Body of pancreas (tissue), 4 donors: ENCODE results near the gene DNAAF6. TPM values are rescaled to one million over a fixed set of nuclear protein-coding genes. Genes with fewer than 3 reads are reported as not detected.
"Not testable (repeated sequence)": the region's sequence is repeated elsewhere in the genome, so short reads cannot be mapped to it uniquely, and the experiment has no call there.

Experiments used
- ATAC-seq: fragments of 150-250 bp; one replicate; pipeline ENCODE4 v1.9.1; 2016
- DNase-seq, 4 donors: peaks; one replicate each; pipeline ENCODE4 v3.0.0-alpha.2; 2019
- H3K27ac ChIP-seq, 4 donors: fragments of 200-600 bp; sonication (generic); 1 replicate in 3 of 4; 2 replicates in 1 of 4; pipeline versions ENCODE4 v1.5.1 to v1.6.1; 2016 to 2019; ENCODE audit warnings: mild to moderate bottlenecking in 1 of 4, mixed read lengths in 1 of 4, moderate library complexity in 1 of 4
- H3K27me3 ChIP-seq, 2 donors: fragments of 200-600 bp; sonication (generic); one replicate each; pipeline ENCODE4 v1.6.0; 2016; ENCODE audit warnings: mild to moderate bottlenecking in 1 of 2
- H3K36me3 ChIP-seq, 2 donors: fragments of 200-600 bp; sonication (generic); replicated peaks in 1 of 2; 2 replicates each; pipeline ENCODE4 v1.5.1; 2016; ENCODE audit warnings: low read depth in 2 of 2; ENCODE audit not compliant: insufficient read depth in 1 of 2
- H3K4me1 ChIP-seq: fragments of 200-600 bp; sonication (generic); one replicate; pipeline ENCODE4 v1.6.0; 2016
- H3K4me3 ChIP-seq, 2 donors: fragments of 200-600 bp; sonication (generic); 1 replicate in 1 of 2; 2 replicates in 1 of 2; pipeline ENCODE4 v1.5.1; 2016 to 2019
- H3K9me3 ChIP-seq, 3 donors: fragments of 200-600 bp; sonication (generic); 1 replicate in 2 of 3; 2 replicates in 1 of 3; pipeline ENCODE4 v1.5.1; 2016
- CTCF ChIP-seq, 7 experiments: fragments of 450-650 bp in 4 of 7; fragments of 200-600 bp in 3 of 7; sonication (generic) in 3 of 7; IDR thresholded peaks; one replicate each; pipeline ENCODE4 v1.5.1; 2016 to 2019; ENCODE audit warnings: antibody characterized with exemption in 7 of 7
- POLR2A ChIP-seq, 3 donors: fragments of 450-650 bp; IDR thresholded peaks; one replicate each; pipeline ENCODE4 v1.6.1; 2016; ENCODE audit warnings: antibody characterized with exemption in 3 of 3, mild to moderate bottlenecking in 2 of 3
- WGBS, 2 donors: methylation state at CpG; one replicate each; pipeline ENCODE4 v1.1.5; 2017; 5-methylcytosine and 5-hydroxymethylcytosine counted together
- intact Hi-C: fragments of 100-400 bp; cut with DNase I; formaldehyde crosslinking; loops from one replicate; pipeline ENCODE4 v1.15.1; 2023
- total RNA-seq, 2 donors: library from RNA; depleted of rRNA; stranded (reverse); fragments of >200 nt; gene quantifications; one replicate each; pipeline ENCODE4 v1.1.0, GENCODE V29; 2016

DNAAF6 gene
- total RNA-seq, result not detected

- 0% methylated on average over 4 to 62 of the region's 66 CpGs for WGBS, 2 donors
Observed at GRCh38 chrX:107205770-107206696, at the start of gene DNAAF6, which contains the start of gene NUP62CL. Gene DNAAF6, plus strand, starts transcription at chrX:107206611. Its CDS starts 6,265 bp downstream, at chrX:107212876. Gene NUP62CL, minus strand, starts transcription at chrX:107206433. Its CDS starts 31,287 bp downstream, at chrX:107175146.

GRCh38 chrX:107157618-107158017, 48.8 kb upstream of the DNAAF6 start:
- H3K4me1 ChIP-seq, H3K27ac ChIP-seq, H3K9me3 ChIP-seq, H3K27me3 ChIP-seq, intact Hi-C loops, H3K36me3 ChIP-seq, H3K4me3 ChIP-seq, DNase-seq, ATAC-seq: not testable (repeated sequence)
- 60% methylated on average over 1 of the region's 4 CpGs; no CpG with 5 or more reads in 1 of the 2 donors for WGBS, 2 donors

More at GRCh38 chrX:107205770-107206696, at the start of gene DNAAF6, which contains the start of gene NUP62CL:
- peak; percentile 82 to 87 (median 86) for DNase-seq
- TF ChIP-seq POLR2A (IDR thresholded peaks at IDR 0.05), result peak in 2 of 3 donors; percentile 55 to 65
- no peak for TF ChIP-seq CTCF (IDR thresholded peaks at IDR 0.05)
- ATAC-seq, result peak; percentile 95
- Histone ChIP-seq H3K4me1 (no peaks in the 10 kb centered on the region), H3K36me3 (no peaks in the 10 kb centered on the region), H3K4me3 (peak within 1 kb of the TSS in 1 of 2 donors; percentile 22), H3K27me3 (no peaks in the 10 kb centered on the region), H3K9me3 (no peaks in the 10 kb centered on the region), H3K27ac (peak within 1 kb of the TSS in 3 of 4 donors; percentile 59 to 75 (median 64))
- intact Hi-C loops, result no loop called here

- Histone ChIP-seq H3K4me1 (no peaks in the 10 kb centered on the region), H3K27me3 (no peaks in the 10 kb centered on the region), H3K36me3 (no peaks in the 10 kb centered on the region), H3K27ac (no peak overlapping the region), H3K9me3 (no peaks in the 10 kb centered on the region), H3K4me3 (no peak overlapping the region)
- intact Hi-C loops, result no loop called here
- DNase-seq (no peak), ATAC-seq (no peak)
- WGBS, 2 donors, result 98 to 100% methylated on average over 3 of the region's 3 CpGs
- no peak for TF ChIP-seq CTCF (IDR thresholded peaks at IDR 0.05)
- no peak for TF ChIP-seq POLR2A (IDR thresholded peaks at IDR 0.05)
Observed at GRCh38 chrX:107167163-107167921, 39.1 kb upstream of the DNAAF6 start.

GRCh38 chrX:107168257-107168656, 38.2 kb upstream of the DNAAF6 start:
- TF ChIP-seq POLR2A (IDR thresholded peaks at IDR 0.05) (no peak), CTCF (IDR thresholded peaks at IDR 0.05) (no peak)
- H3K36me3 ChIP-seq, result no peaks in the 10 kb centered on the region
- no peaks in the 10 kb centered on the region for H3K4me1 ChIP-seq
- DNase-seq (no peak), ATAC-seq (no peak)
- H3K27me3 ChIP-seq, result no peaks in the 10 kb centered on the region
- H3K4me3 ChIP-seq, result no peak overlapping the region
- H3K27ac ChIP-seq, result no peak overlapping the region
- intact Hi-C loops, result no loop called here
- no peaks in the 10 kb centered on the region for H3K9me3 ChIP-seq

- Histone ChIP-seq H3K36me3 (no peaks in the 10 kb centered on the region), H3K4me3 (no peak overlapping the region), H3K4me1 (no peaks in the 10 kb centered on the region), H3K27me3 (no peaks in the 10 kb centered on the region), H3K9me3 (no peaks in the 10 kb centered on the region), H3K27ac (no peak overlapping the region)
- ATAC-seq (no peak), DNase-seq (no peak)
- TF ChIP-seq CTCF (IDR thresholded peaks at IDR 0.05), result no peak
- TF ChIP-seq POLR2A (IDR thresholded peaks at IDR 0.05), result no peak
- intact Hi-C loops, result no loop called here
- 80 to 88% methylated on average over 1 of the region's 1 CpG for WGBS, 2 donors
Observed at GRCh38 chrX:107168712-107169111, 37.7 kb upstream of the DNAAF6 start.
